ENCODE measurements around the gene H19.

H19 gene

GRCh38 chr11:1997755-1998154, at the start of gene H19:
Gene H19 (minus strand): TSS chr11:1997842.
- DNase-seq (ENCODE audit: low spot score) = no peak

- no peak for DNase-seq (ENCODE audit: low spot score)
Observed at GRCh38 chr11:2041963-2042362, 44.3 kb upstream of the H19 start.

- no peak for DNase-seq (ENCODE audit: low spot score)
Observed at GRCh38 chr11:2041153-2041552, 43.5 kb upstream of the H19 start.

- DNase-seq (ENCODE audit: low spot score) = no peak
Observed at GRCh38 chr11:2039198-2039759, 41.6 kb upstream of the H19 start.

- no peak for DNase-seq (ENCODE audit: low spot score)
Observed at GRCh38 chr11:2036863-2037486, 39.3 kb upstream of the H19 start.

- DNase-seq (ENCODE audit: low spot score) = no peak
Observed at GRCh38 chr11:2035382-2035781, 37.7 kb upstream of the H19 start.

- no peak for DNase-seq (ENCODE audit: low spot score)
Observed at GRCh38 chr11:2031058-2031457, 33.4 kb upstream of the H19 start.

GRCh38 chr11:2027708-2028107, 30.1 kb upstream of the H19 start:
- DNase-seq (ENCODE audit: low spot score) = no peak

- DNase-seq (ENCODE audit: low spot score) = no peak
Observed at GRCh38 chr11:2015025-2015424, 17.4 kb upstream of the H19 start.

- no peak for DNase-seq (ENCODE audit: low spot score)
Observed at GRCh38 chr11:2012440-2012839, 14.8 kb upstream of the H19 start.

- no peak for DNase-seq (ENCODE audit: low spot score)
Observed at GRCh38 chr11:2004466-2004865, 6.8 kb upstream of the H19 start.

GRCh38 chr11:2002807-2003206, 5.2 kb upstream of the H19 start:
- no peak for DNase-seq (ENCODE audit: low spot score)

GRCh38 chr11:2002042-2002776, 4.6 kb upstream of the H19 start:
- DNase-seq (ENCODE audit: low spot score) = no peak

- no peak for DNase-seq (ENCODE audit: low spot score)
Observed at GRCh38 chr11:1998861-1999260, 1.2 kb upstream of the H19 start.

GRCh38 chr11:1998290-1998689, 648 bp upstream of the H19 start:
- DNase-seq (ENCODE audit: low spot score) = no peak

GRCh38 chr11:1994121-1994520, 3.5 kb downstream of the H19 start:
- no peak for DNase-seq (ENCODE audit: low spot score)

GRCh38 chr11:1992111-1992510, 5.5 kb downstream of the H19 start:
- no peak for DNase-seq (ENCODE audit: low spot score)

- DNase-seq (ENCODE audit: low spot score) = no peak
Observed at GRCh38 chr11:1990872-1991578, 6.6 kb downstream of the H19 start.

- DNase-seq (ENCODE audit: low spot score) = no peak
Observed at GRCh38 chr11:1989953-1990352, 7.7 kb downstream of the H19 start.

GRCh38 chr11:1988667-1989317, 8.8 kb downstream of the H19 start:
- no peak for DNase-seq (ENCODE audit: low spot score)

- no peak for DNase-seq (ENCODE audit: low spot score)
Observed at GRCh38 chr11:1988174-1988573, 9.5 kb downstream of the H19 start.

- DNase-seq (ENCODE audit: low spot score) = no peak
Observed at GRCh38 chr11:1987024-1987423, 10.6 kb downstream of the H19 start.

GRCh38 chr11:1983601-1983961, 14.1 kb downstream of the H19 start:
- no peak for DNase-seq (ENCODE audit: low spot score)

All from LoVo (cell line).